H9 (cell line): ENCODE measurements around the gene KPNA1. TPM values are rescaled to one million over a fixed set of nuclear protein-coding genes. Genes with fewer than 3 reads are reported as not detected.

Source experiments
- DNase-seq: peaks from one replicate; pipeline ENCODE4 v3.0.0-alpha.2; 2017
- H2AFZ ChIP-seq: one replicate; pipeline ENCODE4 v1.6.1; 2013; ENCODE audit warnings: mild to moderate bottlenecking, low read length, control low read depth, moderate library complexity
- H2AK5ac ChIP-seq: 2 replicates; pipeline ENCODE4 v1.6.1; 2013; ENCODE audit warnings: low read length, control low read depth, mixed read lengths; ENCODE audit not compliant: insufficient read length
- H2BK120ac ChIP-seq: one replicate; pipeline ENCODE4 v1.6.1; 2013; ENCODE audit warnings: low read depth, mild to moderate bottlenecking, low read length, control low read depth, inconsistent platforms; ENCODE audit not compliant: poor library complexity, severe bottlenecking
- H2BK12ac ChIP-seq: 2 replicates; pipeline ENCODE4 v1.6.1; 2013; ENCODE audit warnings: low read length, control low read depth, mixed read lengths, low read depth; ENCODE audit not compliant: insufficient read length
- H2BK15ac ChIP-seq: 2 replicates; pipeline ENCODE4 v1.6.1; 2013; ENCODE audit warnings: low read depth, low read length, control low read depth
- H2BK20ac ChIP-seq: one replicate; pipeline ENCODE4 v1.6.1; 2013; ENCODE audit warnings: low read depth, mild to moderate bottlenecking, low read length, control low read depth, inconsistent platforms; ENCODE audit not compliant: poor library complexity, severe bottlenecking
- H2BK5ac ChIP-seq: 2 replicates; pipeline ENCODE4 v1.6.1; 2013; ENCODE audit warnings: low read length, control low read depth, mixed read lengths; ENCODE audit not compliant: insufficient read length
- H3K14ac ChIP-seq: 2 replicates; pipeline ENCODE4 v1.6.1; 2013; ENCODE audit warnings: low read length, control low read depth; ENCODE audit not compliant: insufficient read depth
- H3K18ac ChIP-seq: 2 replicates; pipeline ENCODE4 v1.6.1; 2013; ENCODE audit warnings: low read depth, mild to moderate bottlenecking, mixed read lengths, low read length, control low read depth; ENCODE audit not compliant: insufficient read length
- H3K23ac ChIP-seq: 2 replicates; pipeline ENCODE4 v1.6.1; 2013; ENCODE audit warnings: low read length, control low read depth, mixed read lengths, low read depth; ENCODE audit not compliant: insufficient read length
- H3K23me2 ChIP-seq: 2 replicates; pipeline ENCODE4 v1.6.1; 2013; ENCODE audit warnings: low read depth, mild to moderate bottlenecking, mixed read lengths, low read length, control low read depth; ENCODE audit not compliant: insufficient read length, poor library complexity, severe bottlenecking
- H3K27ac ChIP-seq: 2 replicates; pipeline ENCODE4 v1.5.1; 2013; ENCODE audit warnings: low read length, control low read depth, mixed read lengths, low read depth; ENCODE audit not compliant: insufficient read length
- H3K27me3 ChIP-seq: 2 replicates; pipeline ENCODE4 v1.6.1; 2013; ENCODE audit warnings: low read length, control low read depth, inconsistent platforms; ENCODE audit not compliant: insufficient read depth
- H3K4ac ChIP-seq: 2 replicates; pipeline ENCODE4 v1.6.1; 2013; ENCODE audit warnings: low read depth, mild to moderate bottlenecking, control low read depth, inconsistent platforms, low read length, moderate library complexity
- H3K4me1 ChIP-seq: 2 replicates; pipeline ENCODE4 v1.6.1; 2013; ENCODE audit warnings: low read length, control low read depth, inconsistent platforms; ENCODE audit not compliant: insufficient read depth
- H3K4me2 ChIP-seq: 2 replicates; pipeline ENCODE4 v1.6.1; 2013; ENCODE audit warnings: low read length, control low read depth, mixed read lengths; ENCODE audit not compliant: insufficient read length, insufficient read depth
- H3K56ac ChIP-seq: 2 replicates; pipeline ENCODE4 v1.6.1; 2013; ENCODE audit warnings: low read depth, mild to moderate bottlenecking, mixed read lengths, low read length, control low read depth; ENCODE audit not compliant: insufficient read length
- H3K79me1 ChIP-seq: 2 replicates; pipeline ENCODE4 v1.6.1; 2013; ENCODE audit warnings: low read depth, mild to moderate bottlenecking, moderate library complexity, low read length, control low read depth, inconsistent platforms; ENCODE audit not compliant: insufficient read depth, poor library complexity, severe bottlenecking
- H3K79me2 ChIP-seq: 2 replicates; pipeline ENCODE4 v1.6.1; 2013; ENCODE audit warnings: low read length, control low read depth, inconsistent platforms; ENCODE audit not compliant: insufficient read depth
- H3K9ac ChIP-seq: 2 replicates; pipeline ENCODE4 v1.6.1; 2013; ENCODE audit warnings: low read length, control low read depth, mixed read lengths; ENCODE audit not compliant: insufficient read length; ENCODE audit errors: extremely low read depth
- H3K9me3 ChIP-seq: one replicate; pipeline ENCODE4 v1.6.1; 2013; ENCODE audit warnings: low read depth, low read length, inconsistent platforms; ENCODE audit not compliant: control insufficient read depth
- H3T11ph ChIP-seq: one replicate; pipeline ENCODE4 v1.6.1; 2013; ENCODE audit warnings: mild to moderate bottlenecking, low read length, control low read depth, inconsistent platforms
- H4K20me1 ChIP-seq: one replicate; pipeline ENCODE4 v1.6.1; 2013; ENCODE audit not compliant: control insufficient read depth, insufficient read length, insufficient read depth
- H4K5ac ChIP-seq: 2 replicates; pipeline ENCODE4 v1.6.1; 2013; ENCODE audit warnings: low read depth, mild to moderate bottlenecking, mixed read lengths, low read length, control low read depth; ENCODE audit not compliant: insufficient read length
- H4K8ac ChIP-seq: replicated peaks from 2 replicates; pipeline ENCODE4 v1.6.1; 2013; ENCODE audit warnings: low read length, control low read depth, mixed read lengths, low read depth; ENCODE audit not compliant: insufficient read length
- H4K91ac ChIP-seq: 2 replicates; pipeline ENCODE4 v1.6.1; 2013; ENCODE audit warnings: low read depth, mild to moderate bottlenecking, moderate library complexity, mixed read lengths, low read length, control low read depth; ENCODE audit not compliant: insufficient read length
- H3K27ac Mint-ChIP-seq, 3 experiments: 2 replicates in 2 of 3; 3 replicates in 1 of 3; pipeline ENCODE4 v1.8.0; 2020 to 2021; ENCODE audit warnings: mixed read lengths in 3 of 3, mild to moderate bottlenecking in 1 of 3, moderate library complexity in 1 of 3
- H3K27me3 Mint-ChIP-seq: 2 replicates; pipeline ENCODE4 v1.8.0; 2021; ENCODE audit warnings: low read depth, mild to moderate bottlenecking, moderate library complexity, mixed read lengths
- H3K36me3 Mint-ChIP-seq, 3 experiments: 2 replicates in 2 of 3; 3 replicates in 1 of 3; pipeline ENCODE4 v1.8.0; 2020 to 2021; ENCODE audit warnings: low read depth in 3 of 3, mixed read lengths in 3 of 3; ENCODE audit not compliant: insufficient read depth in 1 of 3
- H3K4me1 Mint-ChIP-seq, 2 experiments: 2 replicates each; pipeline ENCODE4 v1.8.0; 2020; ENCODE audit warnings: mixed read lengths in 2 of 2
- H3K4me3 Mint-ChIP-seq, 2 experiments: 2 replicates in 1 of 2; 3 replicates in 1 of 2; pipeline ENCODE4 v1.8.0; 2020 to 2021; ENCODE audit warnings: mild to moderate bottlenecking in 2 of 2, mixed read lengths in 2 of 2, moderate library complexity in 1 of 2
- H3K9me3 Mint-ChIP-seq, 2 experiments: 2 replicates in 1 of 2; 3 replicates in 1 of 2; pipeline ENCODE4 v1.8.0; 2020; ENCODE audit warnings: mild to moderate bottlenecking in 2 of 2, mixed read lengths in 2 of 2, moderate library complexity in 1 of 2
- CTCF ChIP-seq: fragments of 200-600 bp; sonication (generic); conservative IDR thresholded peaks from 3 replicates; pipeline ENCODE4 v1.8.0; 2021; ENCODE audit warnings: antibody characterized with exemption, mild to moderate bottlenecking
- WGBS: extraction: QIAGEN DNeasy Blood & Tissue Kit; methylation state at CpG from one replicate; pipeline ENCODE4 v1.1.7; 2013; ENCODE audit warnings: missing lambda C conversion rate, low lambda C conversion rate, mixed read lengths; ENCODE audit not compliant: insufficient read length; ENCODE audit errors: extremely low coverage; 5-methylcytosine and 5-hydroxymethylcytosine counted together
- total RNA-seq: library from RNA; stranded (reverse); gene quantifications from 2 replicates; pipeline ENCODE4 v1.2.1, GENCODE V29; 2021

KPNA1 gene
- total RNA-seq, 1 experiment from 2014 or later = 71.7 TPM

- no peak overlapping the region for H3K4ac ChIP-seq
- no peak for DNase-seq
- peak; percentile 81 for TF ChIP-seq CTCF
- no peak overlapping the region for H3K14ac ChIP-seq
- Mint-ChIP-seq H3K4me1 (peaks cover 0 to 8% of the 10 kb centered on the region in 2 experiments; a peak in 2 of 4 replicates), H3K9me3 (no peaks in the 10 kb centered on the region), H3K36me3 (peaks cover 0 to 10% (median 4%) of the 10 kb centered on the region in 3 experiments; a peak in 3 of 7 replicates), H3K4me3 (no peak overlapping the region), H3K27ac (no peak overlapping the region; a peak in 1 of 7 replicates), H3K27me3 (no peaks in the 10 kb centered on the region)
- H3K27me3 ChIP-seq = no peaks in the 10 kb centered on the region
- H2BK5ac ChIP-seq = no peak overlapping the region
- no peak overlapping the region for H2BK15ac ChIP-seq
- no peak overlapping the region for H2BK120ac ChIP-seq
- H2BK12ac ChIP-seq = no peak overlapping the region
- H3K9ac ChIP-seq = no peak overlapping the region
- no peak overlapping the region for H2AFZ ChIP-seq
- no peak overlapping the region for H4K8ac ChIP-seq
- no peaks in the 10 kb centered on the region for H3K4me1 ChIP-seq
- no peak overlapping the region for H4K91ac ChIP-seq
- H2BK20ac ChIP-seq = no peak overlapping the region
- no peak overlapping the region for H3K27ac ChIP-seq
- no peaks in the 10 kb centered on the region for H3K23me2 ChIP-seq
- H4K5ac ChIP-seq = no peak overlapping the region
- H3K79me2 ChIP-seq = no peaks in the 10 kb centered on the region; the same call in 1 of the 2 replicates
- H2AK5ac ChIP-seq = no peak overlapping the region
- no peak overlapping the region for H3K23ac ChIP-seq
- H4K20me1 ChIP-seq = no peaks in the 10 kb centered on the region
- H3K9me3 ChIP-seq = no peaks in the 10 kb centered on the region
- WGBS = no CpG with 5 or more reads among the region's 2 CpGs
- H3K79me1 ChIP-seq = no peaks in the 10 kb centered on the region
- H3K4me2 ChIP-seq = no peak overlapping the region
- no peak overlapping the region for H3K18ac ChIP-seq
- H3K56ac ChIP-seq = no peak overlapping the region
- no peak overlapping the region for H3T11ph ChIP-seq
Observed at GRCh38 chr3:122392868-122393844, 121.6 kb downstream of the KPNA1 start.
